Ovary (tissue), 9 donors: ENCODE results near the gene NEUROD6. TPM values are rescaled to one million over a fixed set of nuclear protein-coding genes. Genes with fewer than 3 reads are reported as not detected.

ENCODE experiments used
- DNase-seq, 5 donors: peaks; one replicate each; pipeline ENCODE4 v3.0.0-alpha.2; 2019 to 2020
- H3K27ac ChIP-seq, 2 donors: fragments of 200-600 bp; one replicate each; pipeline versions ENCODE4 v1.5.1 to v1.8.0; 2019 to 2022
- H3K27me3 ChIP-seq: fragments of 200-600 bp; one replicate; pipeline ENCODE4 v1.8.0; 2022
- H3K36me3 ChIP-seq: fragments of 200-600 bp; sonication (generic); one replicate; pipeline ENCODE4 v1.5.1; 2019
- H3K4me1 ChIP-seq: one replicate; pipeline ENCODE4 v1.8.1; 2013; ENCODE audit warnings: mild to moderate bottlenecking, moderate library complexity; ENCODE audit not compliant: insufficient read depth
- H3K4me3 ChIP-seq: fragments of 200-600 bp; sonication (generic); one replicate; pipeline ENCODE4 v1.5.1; 2017
- H3K9me3 ChIP-seq, 2 donors: fragments of 200-600 bp in 1 of 2; sonication (generic) in 1 of 2; one replicate each; pipeline versions ENCODE4 v1.5.1 to v1.8.1; 2013 to 2019; ENCODE audit warnings: mild to moderate bottlenecking in 1 of 2, moderate library complexity in 1 of 2
- EP300 ChIP-seq: sonication (generic); formaldehyde crosslinking; IDR thresholded peaks from one replicate; pipeline ENCODE4 v1.6.1; 2017; ENCODE audit warnings: antibody characterized with exemption
- POLR2A ChIP-seq: fragments of 450-650 bp; IDR thresholded peaks from one replicate; pipeline ENCODE4 v1.6.1; 2017; ENCODE audit warnings: antibody characterized with exemption, mild to moderate bottlenecking, moderate library complexity
- WGBS, 3 donors: extraction: QIAGEN DNeasy Blood & Tissue Kit in 1 of 3; methylation state at CpG; one replicate each; pipeline versions ENCODE4 v1.1.5 to v1.1.7; 2013 to 2017; 5-methylcytosine and 5-hydroxymethylcytosine counted together
- intact Hi-C, 4 donors: fragments of 100-400 bp; cut with DNase I; formaldehyde crosslinking; loops; one replicate each; pipeline versions ENCODE4 v1.11.0 to v1.15.1; 2022 to 2023
- polyA plus RNA-seq, 2 donors: library from polyadenylated mRNA; stranded (reverse); fragments of 200-250 nt in 1 of 2; fragments of 350-450 nt in 1 of 2; fragmentation: Illumina TruSeq in 1 of 2; extraction: RNeasy Lipid Tissue Mini Kit (QIAGEN cat#74804) in 1 of 2; gene quantifications; one replicate each; pipeline ENCODE4 v1.2.3, GENCODE V29; 2013 to 2014
- total RNA-seq, 7 donors: library from RNA; depleted of rRNA in 2 of 7; stranded (reverse); fragments of >200 nt in 2 of 7; fragmentation: NEBNext Ultra II Directional in 3 of 7; extraction: Animal tissue kit (Norgen Biotek cat#: 25700) in 3 of 7; gene quantifications; one replicate each; pipeline versions ENCODE4 v1.1.0 to v1.2.4, GENCODE V29; 2016 to 2023
- TF ChIP-seq, protein P1 (sequence below), 3 donors: fragments of 450-650 bp in 2 of 3; fragments of 200-600 bp in 1 of 3; IDR thresholded peaks; one replicate each; pipeline versions ENCODE4 v1.5.1 to v1.8.0; 2016 to 2022; ENCODE audit warnings: antibody characterized with exemption in 3 of 3, mild to moderate bottlenecking in 1 of 3
- donor health status: DM: no; HTN: no; CAD: no; lungs with moderate emphysema.
- donor health status: DM: no; HTN: no; CAD: no.
- donor health status: Bipolar disorder and iron deficiency.
- donor health status: DM: yes; HTN: yes; CAD: no.
- donor health status: DM: no; HTN: no; CAD: no.
- donor health status: DM: yes; HTN: yes; CAD: no.

NEUROD6 gene
- total and polyA plus RNA-seq, 9 donors = not detected

DNA sequence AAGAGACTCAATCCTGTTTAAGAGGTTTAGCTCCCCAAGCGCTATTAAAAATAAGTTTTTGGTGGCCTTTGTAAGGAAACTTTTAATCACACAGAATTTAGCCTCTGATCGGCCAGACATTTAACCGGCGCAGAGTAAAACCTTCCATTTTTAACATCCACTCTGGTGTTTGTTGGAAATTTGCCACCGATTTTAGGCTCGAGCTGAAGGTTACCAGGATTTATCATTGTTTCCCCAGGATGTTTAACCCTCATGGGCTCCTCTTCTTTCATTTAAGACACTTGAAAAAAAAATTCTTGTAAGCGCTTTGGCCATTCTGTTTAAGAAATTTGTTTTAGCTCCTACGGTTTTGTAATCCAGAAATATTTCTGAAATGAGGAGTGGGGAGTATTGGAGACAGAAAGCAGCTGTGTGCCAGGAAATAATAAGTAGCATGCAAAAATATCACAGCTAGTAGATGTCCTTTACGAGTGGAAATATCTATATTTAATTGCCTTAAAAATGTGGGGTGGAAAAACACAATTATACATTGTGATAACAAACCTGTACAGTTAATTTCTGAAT is 3.4 kb downstream of the NEUROD6 start:
- Histone ChIP-seq H3K4me3 (no peak overlapping the region), H3K27ac (no peak overlapping the region), H3K4me1 (peaks cover 1% of the 10 kb centered on the region), H3K36me3 (no peaks in the 10 kb centered on the region), H3K27me3 (no peaks in the 10 kb centered on the region), H3K9me3 (no peaks in the 10 kb centered on the region)
- TF ChIP-seq, protein P1, sequence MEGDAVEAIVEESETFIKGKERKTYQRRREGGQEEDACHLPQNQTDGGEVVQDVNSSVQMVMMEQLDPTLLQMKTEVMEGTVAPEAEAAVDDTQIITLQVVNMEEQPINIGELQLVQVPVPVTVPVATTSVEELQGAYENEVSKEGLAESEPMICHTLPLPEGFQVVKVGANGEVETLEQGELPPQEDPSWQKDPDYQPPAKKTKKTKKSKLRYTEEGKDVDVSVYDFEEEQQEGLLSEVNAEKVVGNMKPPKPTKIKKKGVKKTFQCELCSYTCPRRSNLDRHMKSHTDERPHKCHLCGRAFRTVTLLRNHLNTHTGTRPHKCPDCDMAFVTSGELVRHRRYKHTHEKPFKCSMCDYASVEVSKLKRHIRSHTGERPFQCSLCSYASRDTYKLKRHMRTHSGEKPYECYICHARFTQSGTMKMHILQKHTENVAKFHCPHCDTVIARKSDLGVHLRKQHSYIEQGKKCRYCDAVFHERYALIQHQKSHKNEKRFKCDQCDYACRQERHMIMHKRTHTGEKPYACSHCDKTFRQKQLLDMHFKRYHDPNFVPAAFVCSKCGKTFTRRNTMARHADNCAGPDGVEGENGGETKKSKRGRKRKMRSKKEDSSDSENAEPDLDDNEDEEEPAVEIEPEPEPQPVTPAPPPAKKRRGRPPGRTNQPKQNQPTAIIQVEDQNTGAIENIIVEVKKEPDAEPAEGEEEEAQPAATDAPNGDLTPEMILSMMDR (IDR thresholded peaks at IDR 0.05) = no peak
- no peak for TF ChIP-seq POLR2A
- TF ChIP-seq EP300 = no peak
- intact Hi-C loops = no loop called here
- DNase-seq = no peak
- WGBS, 3 donors = 5 to 12% (median 6%) methylated on average over 9 of the region's 9 CpGs

DNA sequence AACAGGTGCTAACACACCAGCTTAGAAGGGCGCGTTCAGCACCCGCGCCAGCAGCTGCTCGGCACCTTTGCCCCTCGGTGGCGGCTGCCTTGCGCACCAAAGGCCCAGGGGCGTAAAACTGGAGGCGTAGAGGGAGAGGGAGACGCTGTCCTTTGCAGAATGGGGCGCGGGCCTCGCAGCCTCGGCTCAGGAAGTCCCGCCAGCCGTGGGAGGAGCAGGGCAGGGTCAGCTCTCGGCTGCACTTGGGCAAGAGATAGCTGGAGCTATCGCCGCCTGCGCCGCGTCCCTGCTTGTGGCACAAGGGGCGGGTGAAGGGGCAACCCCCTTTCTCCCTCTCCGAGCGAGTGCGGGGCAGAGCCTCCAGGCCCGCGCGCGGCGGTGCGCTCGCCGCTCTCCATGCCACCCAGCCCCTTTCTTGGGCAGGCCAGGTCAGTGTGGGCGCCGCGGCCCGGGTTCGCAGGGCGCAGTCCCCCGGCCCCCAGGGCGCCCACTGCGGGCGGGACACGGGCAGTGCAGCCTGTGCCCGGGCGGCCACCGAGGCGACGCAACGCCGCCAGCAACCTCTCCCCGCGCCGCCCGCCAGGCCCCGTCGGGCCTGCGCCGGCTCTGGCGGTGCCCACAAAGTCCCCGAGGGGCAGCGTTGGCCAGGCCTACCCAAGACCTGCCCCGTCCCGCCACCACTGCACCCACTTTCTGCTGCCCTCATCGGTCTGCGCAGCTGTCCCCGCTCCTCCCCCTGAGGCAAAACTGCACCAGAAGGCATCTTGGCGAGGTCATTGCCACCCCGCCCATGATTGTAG is 4.1 kb downstream of the NEUROD6 start:
- Histone ChIP-seq H3K36me3 (no peaks in the 10 kb centered on the region), H3K9me3 (no peaks in the 10 kb centered on the region), H3K4me3 (no peak overlapping the region), H3K4me1 (peaks cover 1% of the 10 kb centered on the region), H3K27me3 (no peaks in the 10 kb centered on the region), H3K27ac (no peak overlapping the region)
- WGBS, 3 donors = 5 to 7% (median 5%) methylated on average over 42 to 71 of the region's 71 CpGs
- intact Hi-C loops = no loop called here
- TF ChIP-seq, protein P1 (IDR thresholded peaks at IDR 0.05) = no peak
- no peak for TF ChIP-seq EP300
- TF ChIP-seq POLR2A = no peak
- no peak for DNase-seq

DNA sequence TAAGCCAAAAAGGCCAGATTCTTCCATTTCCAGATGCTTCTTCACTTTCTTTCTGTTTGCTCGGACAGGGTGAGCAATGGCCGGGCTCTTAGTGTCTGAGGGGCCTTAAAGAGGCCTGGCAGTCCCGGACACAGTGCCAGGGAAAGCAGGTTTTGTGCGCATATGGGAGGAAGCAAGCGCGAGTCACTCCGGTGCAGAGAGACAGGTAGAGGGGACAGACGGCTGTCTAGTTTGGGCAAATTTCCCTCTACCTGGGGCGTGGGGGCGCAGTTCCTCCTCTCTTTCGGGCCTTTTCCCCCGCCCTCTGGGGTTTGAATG is 4.7 kb downstream of the NEUROD6 start:
- peaks cover 1% of the 10 kb centered on the region for H3K4me1 ChIP-seq
- H3K27me3 ChIP-seq = no peaks in the 10 kb centered on the region
- no peak for DNase-seq
- no peak overlapping the region for H3K4me3 ChIP-seq
- no peaks in the 10 kb centered on the region for H3K9me3 ChIP-seq
- TF ChIP-seq, protein P1 (IDR thresholded peaks at IDR 0.05) = no peak
- TF ChIP-seq POLR2A (no peak), EP300 (no peak)
- WGBS, 3 donors = 5 to 7% (median 6%) methylated on average over 12 of the region's 12 CpGs
- no peak overlapping the region for H3K27ac ChIP-seq
- no peaks in the 10 kb centered on the region for H3K36me3 ChIP-seq
- intact Hi-C loops = no loop called here

DNA sequence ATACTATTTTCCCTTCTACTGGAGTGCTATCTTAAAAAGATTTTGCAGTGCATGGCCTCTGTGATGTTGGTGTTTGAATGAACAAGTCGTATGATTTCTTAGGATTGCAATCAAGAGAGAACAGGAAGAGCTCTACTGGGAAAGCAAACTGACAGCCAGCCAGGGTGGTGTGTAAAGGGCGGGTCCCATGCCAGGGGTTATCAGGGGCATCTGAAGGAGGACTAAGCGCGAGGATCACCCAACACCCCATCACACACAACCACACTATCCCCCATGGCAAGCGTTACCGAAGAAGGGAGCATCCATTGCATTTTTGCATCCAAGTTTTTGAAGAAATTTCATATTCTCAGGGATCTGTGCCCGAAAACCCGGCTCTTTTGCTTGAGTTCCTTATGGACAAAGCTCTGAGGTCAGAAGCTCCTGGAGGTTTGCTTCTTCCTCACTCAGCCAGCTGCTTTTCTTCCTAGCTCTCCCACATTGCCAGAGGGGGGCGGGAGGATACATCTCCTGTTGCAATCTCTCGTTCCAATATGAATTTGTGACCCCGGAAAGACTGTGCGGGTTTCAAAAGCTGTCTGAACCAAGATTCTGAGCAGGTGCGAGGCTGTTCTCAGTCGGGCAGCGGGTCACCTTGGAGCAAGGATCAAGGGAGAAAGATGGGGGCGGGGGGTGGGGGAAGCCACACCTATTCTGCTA is 5.2 kb downstream of the NEUROD6 start:
- no peaks in the 10 kb centered on the region for H3K27me3 ChIP-seq
- peaks cover 1% of the 10 kb centered on the region for H3K4me1 ChIP-seq
- H3K27ac ChIP-seq = no peak overlapping the region
- no peak for DNase-seq
- no peaks in the 10 kb centered on the region for H3K9me3 ChIP-seq
- no peaks in the 10 kb centered on the region for H3K36me3 ChIP-seq
- WGBS, 3 donors = 14 to 19% (median 16%) methylated on average over 16 of the region's 16 CpGs
- no peak for TF ChIP-seq EP300
- TF ChIP-seq, protein P1 (IDR thresholded peaks at IDR 0.05) = no peak
- TF ChIP-seq POLR2A = no peak
- no peak overlapping the region for H3K4me3 ChIP-seq
- intact Hi-C loops = no loop called here
